Measurements from ENCODE around the gene GET3. TPM values are rescaled to one million over a fixed set of nuclear protein-coding genes. Genes with fewer than 3 reads are reported as not detected.
A peak's percentile ranks its signal among the peaks of the same experiment; 100 is the strongest.
"Not testable (repeated sequence)": the region's sequence is repeated elsewhere in the genome, so short reads cannot be mapped to it uniquely, and the experiment has no call there.

Gene GET3
- total RNA-seq: 10 to 100 TPM; 78.3 to 80.2 TPM

GRCh38 chr19:12736995-12737834 lies at the start of gene GET3:
GET3 (plus strand) TSS chr19:12737497; CDS start chr19:12737506, 9 bp downstream.
- DNase-seq: peak; percentile 82
- H3K4me3 Mint-ChIP-seq: peak within 1 kb of the TSS; percentile 100
- peak within 1 kb of the TSS; percentile 99 for H3K27ac Mint-ChIP-seq
- H3K4me1 Mint-ChIP-seq: peaks cover 31% of the 10 kb centered on the region
- no peaks in the 10 kb centered on the region for H3K27me3 Mint-ChIP-seq
- H3K9me3 Mint-ChIP-seq: no peaks in the 10 kb centered on the region
- peaks cover 29% of the 10 kb centered on the region for H3K36me3 Mint-ChIP-seq

- H3K4me3 Mint-ChIP-seq: no peak overlapping the region
- H3K36me3 Mint-ChIP-seq: peaks cover 2% of the 10 kb centered on the region
- DNase-seq: no peak
- no peak overlapping the region for H3K27ac Mint-ChIP-seq
- H3K9me3 Mint-ChIP-seq: no peaks in the 10 kb centered on the region
- H3K4me1 Mint-ChIP-seq: no peaks in the 10 kb centered on the region
- no peaks in the 10 kb centered on the region for H3K27me3 Mint-ChIP-seq
Observed at GRCh38 chr19:12689012-12689411, 48.3 kb upstream of the GET3 start.

DNA sequence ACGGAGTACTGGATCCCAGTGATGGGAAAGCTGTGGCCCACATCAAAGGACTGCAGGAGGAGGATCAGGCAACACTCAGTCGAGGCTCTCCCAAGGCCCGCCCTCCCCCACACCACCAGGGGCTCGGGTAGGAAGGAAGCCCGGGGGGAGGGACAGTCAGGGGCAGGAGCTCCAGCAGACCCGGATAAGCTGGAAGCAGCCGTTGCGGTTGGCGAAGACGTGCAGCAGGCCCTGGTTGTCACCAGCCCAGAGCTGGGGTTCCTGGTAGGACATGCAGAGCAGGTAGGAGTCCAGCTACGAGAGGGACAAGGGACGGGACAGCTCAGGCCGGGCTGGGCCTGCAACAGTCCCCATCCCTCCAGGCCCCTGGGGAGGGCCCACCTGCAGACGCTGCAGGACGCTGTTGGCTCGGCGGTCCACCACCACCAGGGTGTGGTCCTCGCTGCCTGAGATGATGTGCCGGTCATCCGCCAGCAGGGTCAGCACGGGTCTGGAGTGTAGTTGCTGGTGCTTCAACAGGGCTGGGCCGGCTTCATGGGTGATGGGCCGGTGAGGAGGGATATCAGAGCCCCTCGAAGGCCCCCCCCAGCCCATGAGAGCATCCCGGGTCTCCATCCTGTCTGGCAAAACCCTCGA lies 47.6 kb upstream of the GET3 start:
- no peak overlapping the region for H3K4me3 Mint-ChIP-seq
- H3K27me3 Mint-ChIP-seq: no peaks in the 10 kb centered on the region
- no peak for DNase-seq
- H3K9me3 Mint-ChIP-seq: no peaks in the 10 kb centered on the region
- H3K27ac Mint-ChIP-seq: no peak overlapping the region
- peaks cover 4% of the 10 kb centered on the region for H3K36me3 Mint-ChIP-seq
- peaks cover 1% of the 10 kb centered on the region for H3K4me1 Mint-ChIP-seq

DNA sequence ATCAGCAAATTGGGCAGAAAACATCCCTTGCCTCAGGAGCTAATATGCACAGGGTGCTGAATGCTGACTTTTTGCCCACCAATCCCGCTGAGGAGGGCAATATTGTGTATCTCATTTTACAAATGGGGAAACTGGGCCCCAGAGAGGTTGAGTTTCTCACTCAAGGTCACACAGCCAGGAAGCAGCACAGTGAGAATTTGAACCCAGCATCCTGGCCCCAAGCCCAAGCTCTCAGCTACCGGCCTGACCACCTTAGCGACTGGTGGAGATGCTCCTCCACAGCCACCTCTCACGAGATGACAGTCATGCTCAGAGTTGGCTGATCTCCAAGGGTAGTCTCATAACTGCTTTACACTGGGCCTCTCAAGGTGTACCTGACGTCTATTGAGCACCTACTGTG lies 44.3 kb upstream of the GET3 start:
- Mint-ChIP-seq H3K36me3 (peaks cover 5% of the 10 kb centered on the region), H3K4me1 (peaks cover 7% of the 10 kb centered on the region), H3K4me3 (no peak overlapping the region), H3K9me3 (no peaks in the 10 kb centered on the region), H3K27me3 (no peaks in the 10 kb centered on the region), H3K27ac (no peak overlapping the region)
- no peak for DNase-seq

GRCh38 chr19:12694641-12695040 lies 42.7 kb upstream of the GET3 start:
- Mint-ChIP-seq H3K4me1 (peaks cover 7% of the 10 kb centered on the region), H3K27ac (no peak overlapping the region), H3K4me3 (peak overlapping the region; percentile 87), H3K9me3 (no peaks in the 10 kb centered on the region), H3K36me3 (peaks cover 10% of the 10 kb centered on the region), H3K27me3 (no peaks in the 10 kb centered on the region)
- DNase-seq: no peak

- peaks cover 7% of the 10 kb centered on the region for H3K4me1 Mint-ChIP-seq
- no peak for DNase-seq
- peaks cover 10% of the 10 kb centered on the region for H3K36me3 Mint-ChIP-seq
- H3K9me3 Mint-ChIP-seq: no peaks in the 10 kb centered on the region
- no peaks in the 10 kb centered on the region for H3K27me3 Mint-ChIP-seq
- H3K4me3 Mint-ChIP-seq: peak overlapping the region; percentile 87
- H3K27ac Mint-ChIP-seq: no peak overlapping the region
Observed at GRCh38 chr19:12695096-12695495, 42.2 kb upstream of the GET3 start.

GRCh38 chr19:12695514-12695913 lies 41.8 kb upstream of the GET3 start:
- Mint-ChIP-seq H3K27me3 (no peaks in the 10 kb centered on the region), H3K36me3 (peaks cover 10% of the 10 kb centered on the region), H3K9me3 (no peaks in the 10 kb centered on the region), H3K4me1 (peaks cover 7% of the 10 kb centered on the region), H3K4me3 (peak overlapping the region; percentile 87), H3K27ac (peak overlapping the region; percentile 48)
- DNase-seq: no peak

DNA sequence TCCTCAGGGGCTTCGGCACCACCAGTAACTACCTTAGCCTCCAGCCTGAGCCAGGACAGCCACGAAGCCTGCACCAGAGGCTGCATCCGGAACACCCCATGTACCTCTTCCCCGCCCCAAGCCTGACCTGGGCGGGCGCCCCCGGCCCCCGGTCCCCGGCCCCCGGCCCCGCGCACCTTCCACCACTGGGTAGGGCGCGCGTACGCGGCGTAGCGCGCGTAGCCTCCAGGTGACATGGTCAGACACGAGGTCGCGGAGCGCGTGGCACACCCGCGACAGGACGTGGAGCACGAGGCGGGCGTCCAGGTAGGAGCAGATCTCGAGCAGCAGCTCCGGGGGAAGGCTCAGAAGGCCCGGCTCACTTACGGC lies 41.3 kb upstream of the GET3 start:
- peak overlapping the region; percentile 87 for H3K4me3 Mint-ChIP-seq
- peak; percentile 35 for DNase-seq
- H3K36me3 Mint-ChIP-seq: peaks cover 13% of the 10 kb centered on the region
- no peaks in the 10 kb centered on the region for H3K27me3 Mint-ChIP-seq
- H3K27ac Mint-ChIP-seq: peak overlapping the region; percentile 94
- H3K9me3 Mint-ChIP-seq: no peaks in the 10 kb centered on the region
- H3K4me1 Mint-ChIP-seq: peaks cover 7% of the 10 kb centered on the region

DNA sequence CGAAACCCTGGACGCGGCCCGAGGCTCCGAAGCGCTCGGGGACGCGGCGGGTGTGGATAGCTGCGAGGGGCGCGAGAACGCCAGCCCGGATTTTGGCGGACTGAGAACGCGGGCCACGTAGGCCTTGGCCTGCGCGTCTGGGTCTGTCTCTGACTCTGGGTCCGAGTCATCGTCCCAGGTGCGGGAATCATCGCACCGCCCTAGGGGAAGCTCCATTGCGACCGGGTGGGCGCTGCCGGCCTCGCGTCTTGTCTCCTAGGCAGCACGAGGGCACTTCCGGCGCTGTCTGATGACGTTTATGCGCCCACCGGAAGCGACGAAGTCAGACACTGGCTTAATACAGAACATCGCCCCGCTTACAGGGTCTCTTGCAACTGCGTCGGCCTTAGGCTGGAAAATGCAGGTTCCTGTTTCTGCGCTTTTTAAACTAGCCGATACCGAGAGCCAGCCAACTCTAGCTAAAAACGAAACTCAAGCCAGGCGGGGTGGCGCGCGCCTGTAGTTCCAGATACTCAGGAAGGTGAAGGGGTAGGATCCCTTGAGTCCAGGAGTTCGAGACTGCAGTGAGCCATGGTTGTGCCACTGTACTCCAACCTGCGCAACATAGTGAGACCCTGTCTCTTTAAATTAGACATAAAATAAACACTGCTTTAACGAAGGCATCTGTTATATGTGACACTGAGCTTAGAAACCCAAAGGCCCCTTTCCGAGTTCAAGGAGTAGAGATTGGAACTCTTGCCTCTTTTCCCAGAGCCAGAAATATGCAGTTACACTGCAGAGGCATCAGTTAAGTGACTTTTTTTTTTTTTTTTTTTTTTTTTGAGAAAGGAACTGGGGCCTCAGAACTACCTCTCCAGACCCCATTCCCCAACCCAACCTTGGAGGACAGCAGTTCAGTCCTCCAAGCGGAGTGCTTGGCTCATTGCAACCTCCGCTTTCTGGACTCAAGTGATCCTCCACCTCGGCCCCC lies 40.6 kb upstream of the GET3 start, which contains the start of gene FBXW9:
TSS of gene FBXW9 (minus strand) at position 266 of the 970 bp plus-strand sequence. CDS start at position 216, 50 bp downstream.
- Mint-ChIP-seq H3K4me1 (peaks cover 7% of the 10 kb centered on the region), H3K4me3 (peak within 1 kb of the TSS; percentile 87), H3K36me3 (peaks cover 16% of the 10 kb centered on the region), H3K27ac (peak within 1 kb of the TSS; percentile 94), H3K27me3 (no peaks in the 10 kb centered on the region), H3K9me3 (no peaks in the 10 kb centered on the region)
- DNase-seq: peak; percentile 95

GRCh38 chr19:12697425-12697824 lies 39.9 kb upstream of the GET3 start:
- H3K9me3 Mint-ChIP-seq, H3K4me1 Mint-ChIP-seq, H3K27me3 Mint-ChIP-seq, DNase-seq: not testable (repeated sequence)
- H3K36me3 Mint-ChIP-seq: peaks cover 16% of the 10 kb centered on the region
- H3K4me3 Mint-ChIP-seq: peak overlapping the region; percentile 87
- peak overlapping the region; percentile 94 for H3K27ac Mint-ChIP-seq

DNA sequence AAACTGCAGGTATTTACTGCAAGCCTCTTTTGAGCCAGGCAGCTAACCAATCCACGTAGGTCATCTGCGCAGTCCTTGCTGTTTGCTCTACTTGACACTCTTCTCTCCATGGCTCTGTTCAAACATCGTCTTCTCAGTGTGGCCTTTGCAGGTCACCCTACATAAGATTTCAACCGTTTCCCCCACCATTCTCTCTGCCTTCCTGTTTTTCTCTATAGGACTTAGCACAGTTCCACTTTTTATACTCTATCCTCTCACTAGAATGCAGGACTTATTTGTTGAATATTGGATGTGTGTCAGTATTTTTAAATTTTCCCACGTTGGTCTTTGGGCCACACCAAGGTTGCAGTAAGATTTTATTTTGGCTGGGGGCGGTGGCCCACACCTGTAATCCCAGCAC lies 39.2 kb upstream of the GET3 start:
- Mint-ChIP-seq H3K27ac (peak overlapping the region; percentile 6), H3K4me3 (peak overlapping the region; percentile 30), H3K36me3 (peaks cover 19% of the 10 kb centered on the region), H3K27me3 (no peaks in the 10 kb centered on the region), H3K4me1 (peaks cover 7% of the 10 kb centered on the region), H3K9me3 (no peaks in the 10 kb centered on the region)
- no peak for DNase-seq

- Mint-ChIP-seq H3K27me3 (no peaks in the 10 kb centered on the region), H3K36me3 (peaks cover 36% of the 10 kb centered on the region), H3K4me3 (no peak overlapping the region), H3K4me1 (peaks cover 2% of the 10 kb centered on the region), H3K9me3 (no peaks in the 10 kb centered on the region), H3K27ac (no peak overlapping the region)
- no peak for DNase-seq
Observed at GRCh38 chr19:12701596-12702282, 35.6 kb upstream of the GET3 start.

GRCh38 chr19:12703046-12703445 lies 34.3 kb upstream of the GET3 start:
- peak; percentile 50 for DNase-seq
- Mint-ChIP-seq H3K36me3 (peaks cover 34% of the 10 kb centered on the region), H3K27ac (peak overlapping the region; percentile 68), H3K4me1 (no peaks in the 10 kb centered on the region), H3K27me3 (no peaks in the 10 kb centered on the region), H3K4me3 (no peak overlapping the region), H3K9me3 (no peaks in the 10 kb centered on the region)

DNA sequence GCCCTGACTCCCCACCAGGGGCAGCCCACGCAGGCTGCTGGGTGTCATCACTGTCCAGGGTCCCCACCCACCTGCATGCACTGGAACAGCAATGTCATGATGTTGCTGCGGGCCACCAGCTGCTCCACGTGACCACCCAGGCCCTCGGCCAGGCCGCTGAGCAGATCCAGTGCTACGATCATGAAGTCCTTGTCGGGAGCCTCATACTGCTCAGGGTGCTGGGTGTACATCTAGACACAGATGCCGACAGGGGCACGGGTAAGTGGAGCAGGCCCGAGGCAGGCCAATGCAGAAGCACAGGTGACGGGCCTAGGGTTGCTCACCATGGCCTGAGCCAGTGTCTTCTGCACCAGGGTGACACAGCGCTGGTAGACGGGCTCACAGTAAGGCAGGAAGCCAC lies 32.1 kb upstream of the GET3 start:
- no peak for DNase-seq
- Mint-ChIP-seq H3K36me3 (peaks cover 30% of the 10 kb centered on the region), H3K4me3 (no peak overlapping the region), H3K4me1 (no peaks in the 10 kb centered on the region), H3K9me3 (no peaks in the 10 kb centered on the region), H3K27me3 (no peaks in the 10 kb centered on the region), H3K27ac (no peak overlapping the region)

Data from activated naive CD8-positive, alpha-beta T cell treated with anti-CD3 and anti-CD28 coated beads for 36 hours (primary cell).